ENCODE results near the gene FAM124B.

FAM124B gene

GRCh38 chr2:224432003-224432579 is 30.2 kb upstream of the FAM124B start:
- Histone ChIP-seq H3K4me1 (ENCODE audit: control insufficient read depth, insufficient read depth, low read length) (no peaks in the 10 kb centered on the region), H3K36me3 (ENCODE audit: control insufficient read depth, insufficient read depth, low read length, severe bottlenecking) (no peaks in the 10 kb centered on the region), H3K4me3 (ENCODE audit: low read length) (no peak overlapping the region), H3K9ac (ENCODE audit: low read length) (no peak overlapping the region), H3K9me3 (ENCODE audit: control insufficient read depth, low read length) (no peaks in the 10 kb centered on the region), H3K27me3 (replicated peaks; ENCODE audit: control insufficient read depth, insufficient read depth, low read length) (no peaks in the 10 kb centered on the region)
- DNase-seq (ENCODE audit: low read depth) = no peak

DNA sequence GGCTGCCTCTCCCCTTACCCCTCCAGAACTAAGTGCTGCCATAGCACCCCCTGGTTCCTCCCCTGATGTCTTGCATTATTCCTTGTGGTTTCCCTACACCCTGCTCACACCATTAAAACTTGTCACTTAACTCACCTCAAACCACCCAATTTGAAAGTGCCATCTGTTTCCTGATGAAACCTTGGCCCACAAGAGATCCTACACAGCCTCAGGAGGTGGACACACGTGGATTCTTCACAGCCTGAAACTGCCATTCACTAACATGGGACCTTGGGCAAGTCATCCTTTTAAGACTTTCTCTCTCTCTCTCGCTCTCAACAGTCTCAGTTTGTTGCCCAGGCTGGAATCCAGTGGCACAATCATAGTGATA is 27.5 kb upstream of the FAM124B start:
- Histone ChIP-seq H3K4me3 (ENCODE audit: low read length) (no peak overlapping the region), H3K9me3 (ENCODE audit: control insufficient read depth, low read length) (no peaks in the 10 kb centered on the region), H3K9ac (ENCODE audit: low read length) (no peak overlapping the region), H3K4me1 (ENCODE audit: control insufficient read depth, insufficient read depth, low read length) (no peaks in the 10 kb centered on the region), H3K36me3 (ENCODE audit: control insufficient read depth, insufficient read depth, low read length, severe bottlenecking) (no peaks in the 10 kb centered on the region), H3K27me3 (replicated peaks; ENCODE audit: control insufficient read depth, insufficient read depth, low read length) (no peaks in the 10 kb centered on the region)
- no peak for DNase-seq (ENCODE audit: low read depth)

- no peaks in the 10 kb centered on the region for H3K9me3 ChIP-seq (ENCODE audit: control insufficient read depth, low read length)
- DNase-seq (ENCODE audit: low read depth) = no peak
Observed at GRCh38 chr2:224428787-224429440, 27.0 kb upstream of the FAM124B start.

GRCh38 chr2:224427471-224427870 is 25.6 kb upstream of the FAM124B start:
- no peak overlapping the region for H3K4me3 ChIP-seq (ENCODE audit: low read length)
- DNase-seq (ENCODE audit: low read depth) = no peak

More at GRCh38 chr2:224428787-224429440, 27.0 kb upstream of the FAM124B start:
- Histone ChIP-seq H3K27me3 (replicated peaks; ENCODE audit: control insufficient read depth, insufficient read depth, low read length) (no peaks in the 10 kb centered on the region), H3K9ac (ENCODE audit: low read length) (no peak overlapping the region), H3K4me3 (ENCODE audit: low read length) (no peak overlapping the region), H3K36me3 (ENCODE audit: control insufficient read depth, insufficient read depth, low read length, severe bottlenecking) (no peaks in the 10 kb centered on the region), H3K4me1 (ENCODE audit: control insufficient read depth, insufficient read depth, low read length) (no peaks in the 10 kb centered on the region)

DNA sequence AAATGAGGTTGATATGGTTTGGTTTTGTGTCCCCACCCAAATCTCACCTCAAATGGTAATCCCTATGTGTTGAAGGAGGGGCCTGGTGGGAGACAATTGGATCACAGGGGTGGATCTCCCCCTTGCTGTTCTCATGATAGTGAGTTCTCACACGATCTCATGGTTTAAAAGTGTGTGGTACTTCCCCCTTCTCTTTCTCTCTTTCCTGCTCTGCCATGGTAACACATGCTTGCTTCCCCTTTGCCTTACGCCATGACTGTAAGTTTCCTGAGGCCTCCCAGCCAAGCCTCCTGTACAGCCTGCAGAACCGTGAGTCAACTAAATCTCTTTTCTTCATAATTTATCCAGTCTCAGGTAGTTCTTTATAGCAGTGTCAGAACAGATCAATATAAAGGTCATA is 24.7 kb upstream of the FAM124B start:
- DNase-seq (ENCODE audit: low read depth) = no peak
- Histone ChIP-seq H3K4me3 (ENCODE audit: low read length) (no peak overlapping the region), H3K36me3 (ENCODE audit: control insufficient read depth, insufficient read depth, low read length, severe bottlenecking) (no peaks in the 10 kb centered on the region), H3K9me3 (ENCODE audit: control insufficient read depth, low read length) (peaks cover 5% of the 10 kb centered on the region), H3K4me1 (ENCODE audit: control insufficient read depth, insufficient read depth, low read length) (no peaks in the 10 kb centered on the region), H3K27me3 (replicated peaks; ENCODE audit: control insufficient read depth, insufficient read depth, low read length) (no peaks in the 10 kb centered on the region), H3K9ac (ENCODE audit: low read length) (no peak overlapping the region)

More at GRCh38 chr2:224427471-224427870, 25.6 kb upstream of the FAM124B start:
- peaks cover 5% of the 10 kb centered on the region for H3K9me3 ChIP-seq (ENCODE audit: control insufficient read depth, low read length)
- no peaks in the 10 kb centered on the region for H3K27me3 ChIP-seq (replicated peaks; ENCODE audit: control insufficient read depth, insufficient read depth, low read length)
- no peaks in the 10 kb centered on the region for H3K4me1 ChIP-seq (ENCODE audit: control insufficient read depth, insufficient read depth, low read length)
- H3K36me3 ChIP-seq (ENCODE audit: control insufficient read depth, insufficient read depth, low read length, severe bottlenecking) = no peaks in the 10 kb centered on the region
- H3K9ac ChIP-seq (ENCODE audit: low read length) = no peak overlapping the region

- no peak overlapping the region for H3K9ac ChIP-seq (ENCODE audit: low read length)
- H3K27me3 ChIP-seq (replicated peaks; ENCODE audit: control insufficient read depth, insufficient read depth, low read length) = peaks cover 5% of the 10 kb centered on the region
- no peaks in the 10 kb centered on the region for H3K4me1 ChIP-seq (ENCODE audit: control insufficient read depth, insufficient read depth, low read length)
- H3K9me3 ChIP-seq (ENCODE audit: control insufficient read depth, low read length) = peaks cover 5% of the 10 kb centered on the region
- no peak overlapping the region for H3K4me3 ChIP-seq (ENCODE audit: low read length)
- H3K36me3 ChIP-seq (ENCODE audit: control insufficient read depth, insufficient read depth, low read length, severe bottlenecking) = no peaks in the 10 kb centered on the region
- DNase-seq (ENCODE audit: low read depth) = no peak
Observed at GRCh38 chr2:224421065-224421464, 19.2 kb upstream of the FAM124B start.

- H3K27me3 ChIP-seq (replicated peaks; ENCODE audit: control insufficient read depth, insufficient read depth, low read length) = peaks cover 5% of the 10 kb centered on the region
- no peak for DNase-seq (ENCODE audit: low read depth)
- peaks cover under 1% of the 10 kb centered on the region for H3K4me1 ChIP-seq (ENCODE audit: control insufficient read depth, insufficient read depth, low read length)
- H3K9ac ChIP-seq (ENCODE audit: low read length) = no peak overlapping the region
- no peaks in the 10 kb centered on the region for H3K36me3 ChIP-seq (ENCODE audit: control insufficient read depth, insufficient read depth, low read length, severe bottlenecking)
- no peaks in the 10 kb centered on the region for H3K9me3 ChIP-seq (ENCODE audit: control insufficient read depth, low read length)
- no peak overlapping the region for H3K4me3 ChIP-seq (ENCODE audit: low read length)
Observed at GRCh38 chr2:224417947-224418346, 16.0 kb upstream of the FAM124B start.

- no peak for DNase-seq (ENCODE audit: low read depth)
- Histone ChIP-seq H3K36me3 (ENCODE audit: control insufficient read depth, insufficient read depth, low read length, severe bottlenecking) (no peaks in the 10 kb centered on the region), H3K9me3 (ENCODE audit: control insufficient read depth, low read length) (no peaks in the 10 kb centered on the region), H3K4me3 (ENCODE audit: low read length) (no peak overlapping the region), H3K9ac (ENCODE audit: low read length) (no peak overlapping the region), H3K4me1 (ENCODE audit: control insufficient read depth, insufficient read depth, low read length) (peaks cover 6% of the 10 kb centered on the region), H3K27me3 (replicated peaks; ENCODE audit: control insufficient read depth, insufficient read depth, low read length) (peaks cover 5% of the 10 kb centered on the region)
Observed at GRCh38 chr2:224417361-224417729, 15.4 kb upstream of the FAM124B start.

DNA sequence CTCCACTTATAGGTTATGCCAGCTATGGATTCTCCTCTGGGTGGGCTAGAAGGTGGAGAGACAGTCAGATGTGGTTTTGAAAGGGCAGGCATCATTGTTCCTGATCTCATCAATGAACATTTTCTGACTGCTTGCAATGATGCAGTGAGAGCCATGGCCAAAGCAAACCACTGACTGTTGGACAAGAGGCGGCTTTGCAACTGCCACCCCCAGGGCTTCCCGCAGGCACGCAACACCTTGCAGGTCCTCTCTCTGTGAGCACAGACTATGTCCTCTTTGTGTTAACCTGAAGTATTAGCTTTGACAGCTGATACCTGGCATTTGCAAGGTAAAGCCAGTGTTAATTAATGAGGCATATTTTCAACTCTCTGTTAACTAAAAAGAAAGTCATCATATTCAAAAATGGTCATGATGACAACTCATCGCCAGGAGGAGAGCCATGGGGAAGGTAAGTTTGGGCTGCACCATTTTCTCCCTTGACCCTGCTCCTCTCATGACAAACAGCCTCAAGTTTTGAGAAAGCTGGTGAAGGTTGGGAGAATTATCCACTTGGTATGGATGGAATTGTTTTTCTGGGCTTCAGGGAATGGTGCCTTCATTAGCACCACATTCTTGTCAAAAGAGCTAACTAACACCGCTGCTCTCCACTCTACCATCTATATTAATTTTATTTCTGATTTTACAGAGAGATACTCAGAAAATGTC is 14.9 kb upstream of the FAM124B start:
- no peak for DNase-seq (ENCODE audit: low read depth)
- H3K9me3 ChIP-seq (ENCODE audit: control insufficient read depth, low read length) = no peaks in the 10 kb centered on the region

DNA sequence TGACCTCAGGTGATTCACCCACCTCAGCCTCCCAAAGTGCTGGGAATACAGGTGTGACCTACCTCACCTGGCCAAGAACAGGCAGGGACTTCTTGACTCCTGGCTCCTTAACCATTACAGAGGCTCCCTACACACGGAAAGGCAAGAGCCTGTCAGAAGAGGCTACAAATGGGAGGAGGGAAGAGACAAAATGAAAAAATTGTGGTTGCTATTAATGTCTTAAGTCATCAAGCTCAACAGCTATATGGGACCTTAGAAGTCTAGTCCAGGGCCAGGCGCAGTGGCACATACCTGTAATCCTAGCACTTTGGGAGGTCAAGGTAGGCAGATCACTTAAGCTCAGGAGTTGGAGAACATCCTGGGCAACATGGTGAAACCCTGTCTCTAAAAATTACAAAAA is 11.5 kb upstream of the FAM124B start:
- Histone ChIP-seq H3K4me3 (ENCODE audit: low read length) (no peak overlapping the region), H3K36me3 (ENCODE audit: control insufficient read depth, insufficient read depth, low read length, severe bottlenecking) (no peaks in the 10 kb centered on the region), H3K9me3 (ENCODE audit: control insufficient read depth, low read length) (no peaks in the 10 kb centered on the region), H3K4me1 (ENCODE audit: control insufficient read depth, insufficient read depth, low read length) (peaks cover 12% of the 10 kb centered on the region), H3K9ac (ENCODE audit: low read length) (no peak overlapping the region), H3K27me3 (replicated peaks; ENCODE audit: control insufficient read depth, insufficient read depth, low read length) (peaks cover 5% of the 10 kb centered on the region)
- DNase-seq (ENCODE audit: low read depth) = no peak

More for the DNA sequence above, 14.9 kb upstream of the FAM124B start:
- Histone ChIP-seq H3K9ac (ENCODE audit: low read length) (no peak overlapping the region), H3K4me3 (ENCODE audit: low read length) (no peak overlapping the region), H3K36me3 (ENCODE audit: control insufficient read depth, insufficient read depth, low read length, severe bottlenecking) (no peaks in the 10 kb centered on the region), H3K27me3 (replicated peaks; ENCODE audit: control insufficient read depth, insufficient read depth, low read length) (peaks cover 5% of the 10 kb centered on the region), H3K4me1 (ENCODE audit: control insufficient read depth, insufficient read depth, low read length) (peaks cover 11% of the 10 kb centered on the region)

DNA sequence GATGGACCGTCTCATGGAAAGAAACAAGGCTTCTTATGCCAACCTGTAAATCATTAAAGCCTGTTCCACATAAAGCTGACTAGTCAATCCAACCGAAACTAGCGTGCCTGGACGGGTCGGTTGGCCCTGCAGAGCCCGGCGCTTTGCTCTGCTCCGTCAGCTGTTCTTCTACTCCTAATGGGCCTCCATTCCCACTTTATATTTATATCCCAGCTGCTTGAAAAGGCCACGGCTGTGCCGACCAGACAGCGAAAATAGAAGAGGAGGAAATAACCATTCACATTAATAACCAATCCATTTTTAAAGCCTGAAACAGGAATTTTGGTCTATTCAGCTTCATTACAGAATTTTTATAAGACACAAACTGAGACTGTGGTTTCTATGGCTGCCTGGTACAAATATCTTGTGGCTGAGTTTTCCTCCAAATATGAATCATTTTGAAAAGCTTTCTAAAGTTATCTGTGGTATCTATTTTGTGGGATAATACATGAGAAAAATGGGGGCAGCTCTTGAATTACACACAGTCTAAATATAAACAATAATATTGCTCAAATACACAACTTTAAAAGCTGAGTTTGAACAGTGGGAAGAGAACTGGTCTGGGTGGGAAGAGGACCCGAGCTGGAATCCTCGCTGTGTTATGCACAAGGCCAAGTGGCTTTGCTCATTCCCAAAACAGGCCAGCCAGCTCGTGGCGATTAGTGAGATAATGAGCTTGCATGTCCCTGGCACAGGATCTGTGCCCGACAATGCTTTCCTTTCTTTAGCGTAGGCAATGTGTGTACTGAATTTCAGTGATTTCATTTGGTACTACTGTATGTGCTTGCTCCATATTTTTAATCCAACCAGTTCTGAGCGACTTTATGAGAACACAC is 10.5 kb upstream of the FAM124B start:
- peaks cover 5% of the 10 kb centered on the region for H3K27me3 ChIP-seq (replicated peaks; ENCODE audit: control insufficient read depth, insufficient read depth, low read length)
- peak overlapping the region; percentile 54 for H3K4me3 ChIP-seq (ENCODE audit: low read length)
- peak overlapping the region; percentile 69 for H3K9ac ChIP-seq (ENCODE audit: low read length)
- H3K36me3 ChIP-seq (ENCODE audit: control insufficient read depth, insufficient read depth, low read length, severe bottlenecking) = no peaks in the 10 kb centered on the region
- H3K9me3 ChIP-seq (ENCODE audit: control insufficient read depth, low read length) = no peaks in the 10 kb centered on the region
- DNase-seq (ENCODE audit: low read depth) = peak; percentile 71
- H3K4me1 ChIP-seq (ENCODE audit: control insufficient read depth, insufficient read depth, low read length) = peaks cover 12% of the 10 kb centered on the region

Data from adipocyte (in vitro differentiated cells).